ENCODE measurements around the gene CADPS2. TPM values are rescaled to one million over a fixed set of nuclear protein-coding genes. Genes with fewer than 3 reads are reported as not detected.

CADPS2 gene
- polyA plus RNA-seq, 1 experiment = 0.38 TPM

DNA sequence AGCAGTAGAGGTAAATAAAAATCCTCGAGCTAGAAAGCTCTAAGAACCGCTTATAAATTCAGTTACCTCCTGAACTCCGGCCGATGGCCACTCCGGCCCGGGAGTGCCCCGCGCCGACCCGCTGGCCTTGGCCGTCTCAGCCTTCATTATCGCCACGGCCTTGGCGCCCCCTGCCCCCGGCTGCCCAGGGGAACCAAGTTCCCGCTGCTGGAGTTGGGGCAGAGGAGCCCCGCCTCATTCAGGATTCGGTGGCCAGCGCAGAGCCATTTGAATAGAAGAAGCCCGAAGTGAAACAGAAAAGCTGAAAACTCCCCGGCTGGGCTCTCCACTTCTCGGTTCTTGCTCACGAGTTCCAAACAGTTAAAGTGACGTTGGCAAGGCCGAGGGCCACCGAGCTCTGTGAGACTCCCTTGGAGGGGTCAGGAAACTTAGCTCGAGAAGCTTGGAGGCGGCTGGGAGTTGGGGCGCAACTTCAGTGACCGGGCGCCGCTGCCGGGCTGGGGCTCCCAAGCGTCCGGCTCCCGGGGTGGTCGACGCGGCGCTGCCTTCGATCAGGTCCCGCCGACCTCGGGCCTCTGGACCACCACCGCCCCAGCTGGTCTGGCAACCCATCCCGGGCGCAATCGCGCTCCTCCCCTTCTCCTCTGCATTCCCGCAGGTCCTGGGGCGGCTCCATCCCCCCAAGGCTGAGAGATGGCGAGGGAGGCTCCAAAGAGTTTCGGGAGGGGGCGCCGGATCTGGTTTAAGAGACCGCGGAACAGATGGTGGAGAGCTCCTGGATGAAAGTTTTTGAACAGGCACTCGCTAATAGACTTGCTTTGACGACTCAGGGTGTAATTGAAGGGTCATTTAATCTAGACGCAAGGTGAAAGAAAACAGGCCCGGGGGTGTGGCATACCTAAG is 575.9 kb downstream of the CADPS2 start:
- TF ChIP-seq, protein P1, sequence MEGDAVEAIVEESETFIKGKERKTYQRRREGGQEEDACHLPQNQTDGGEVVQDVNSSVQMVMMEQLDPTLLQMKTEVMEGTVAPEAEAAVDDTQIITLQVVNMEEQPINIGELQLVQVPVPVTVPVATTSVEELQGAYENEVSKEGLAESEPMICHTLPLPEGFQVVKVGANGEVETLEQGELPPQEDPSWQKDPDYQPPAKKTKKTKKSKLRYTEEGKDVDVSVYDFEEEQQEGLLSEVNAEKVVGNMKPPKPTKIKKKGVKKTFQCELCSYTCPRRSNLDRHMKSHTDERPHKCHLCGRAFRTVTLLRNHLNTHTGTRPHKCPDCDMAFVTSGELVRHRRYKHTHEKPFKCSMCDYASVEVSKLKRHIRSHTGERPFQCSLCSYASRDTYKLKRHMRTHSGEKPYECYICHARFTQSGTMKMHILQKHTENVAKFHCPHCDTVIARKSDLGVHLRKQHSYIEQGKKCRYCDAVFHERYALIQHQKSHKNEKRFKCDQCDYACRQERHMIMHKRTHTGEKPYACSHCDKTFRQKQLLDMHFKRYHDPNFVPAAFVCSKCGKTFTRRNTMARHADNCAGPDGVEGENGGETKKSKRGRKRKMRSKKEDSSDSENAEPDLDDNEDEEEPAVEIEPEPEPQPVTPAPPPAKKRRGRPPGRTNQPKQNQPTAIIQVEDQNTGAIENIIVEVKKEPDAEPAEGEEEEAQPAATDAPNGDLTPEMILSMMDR (IDR thresholded peaks at IDR 0.05; ENCODE audit: insufficient read depth, low read depth, low read length) = no peak
- no peak for DNase-seq (ENCODE audit: low read depth)
- ChIA-PET POLR2A (no interaction called here), CTCF (no interaction called here)
- Histone ChIP-seq H3K36me3 (ENCODE audit: control insufficient read depth, insufficient read depth, low read length) (no peaks in the 10 kb centered on the region), H3K4me3 (ENCODE audit: low read depth, low read length) (peak overlapping the region; percentile 24), H3K27me3 (ENCODE audit: control insufficient read depth, insufficient read depth, low read length) (peaks cover 48% of the 10 kb centered on the region)

GRCh38 chr7:122309421-122309820 is 576.8 kb downstream of the CADPS2 start:
- H3K4me3 ChIP-seq (ENCODE audit: low read depth, low read length) = no peak overlapping the region

DNA sequence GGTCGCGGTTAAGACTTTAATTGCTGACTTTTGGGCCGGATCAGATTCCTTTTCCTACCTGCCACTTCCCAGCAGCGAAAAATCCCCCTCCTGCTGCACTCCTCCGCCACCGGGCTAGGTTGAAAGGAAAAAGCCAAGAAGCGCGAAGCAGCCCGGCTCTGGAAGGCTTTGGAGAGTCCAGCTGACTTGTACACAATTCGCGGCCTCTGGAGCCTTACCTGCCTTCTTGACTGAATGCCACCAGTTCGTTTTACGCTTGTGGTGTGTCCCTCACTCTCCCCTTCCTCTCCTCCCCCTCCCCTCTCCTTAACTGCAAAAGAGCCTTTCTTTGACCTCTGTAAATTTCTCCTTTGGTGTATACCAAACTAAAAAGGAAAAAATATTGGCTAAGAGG is 579.0 kb downstream of the CADPS2 start:
- Histone ChIP-seq H3K4me3 (ENCODE audit: low read depth, low read length) (no peak overlapping the region), H3K27me3 (ENCODE audit: control insufficient read depth, insufficient read depth, low read length) (peaks cover 55% of the 10 kb centered on the region), H3K36me3 (ENCODE audit: control insufficient read depth, insufficient read depth, low read length) (no peaks in the 10 kb centered on the region)
- TF ChIP-seq, protein P1 (IDR thresholded peaks at IDR 0.05; ENCODE audit: insufficient read depth, low read depth, low read length) = no peak
- no peak for DNase-seq (ENCODE audit: low read depth)
- POLR2A ChIA-PET = no interaction called here
- CTCF ChIA-PET = no interaction called here

More at GRCh38 chr7:122309421-122309820, 576.8 kb downstream of the CADPS2 start:
- TF ChIP-seq, protein P1 (IDR thresholded peaks at IDR 0.05; ENCODE audit: insufficient read depth, low read depth, low read length) = no peak
- ChIA-PET CTCF (no interaction called here), POLR2A (no interaction called here)
- H3K36me3 ChIP-seq (ENCODE audit: control insufficient read depth, insufficient read depth, low read length) = no peaks in the 10 kb centered on the region
- no peak for DNase-seq (ENCODE audit: low read depth)
- H3K27me3 ChIP-seq (ENCODE audit: control insufficient read depth, insufficient read depth, low read length) = peaks cover 45% of the 10 kb centered on the region

DNA sequence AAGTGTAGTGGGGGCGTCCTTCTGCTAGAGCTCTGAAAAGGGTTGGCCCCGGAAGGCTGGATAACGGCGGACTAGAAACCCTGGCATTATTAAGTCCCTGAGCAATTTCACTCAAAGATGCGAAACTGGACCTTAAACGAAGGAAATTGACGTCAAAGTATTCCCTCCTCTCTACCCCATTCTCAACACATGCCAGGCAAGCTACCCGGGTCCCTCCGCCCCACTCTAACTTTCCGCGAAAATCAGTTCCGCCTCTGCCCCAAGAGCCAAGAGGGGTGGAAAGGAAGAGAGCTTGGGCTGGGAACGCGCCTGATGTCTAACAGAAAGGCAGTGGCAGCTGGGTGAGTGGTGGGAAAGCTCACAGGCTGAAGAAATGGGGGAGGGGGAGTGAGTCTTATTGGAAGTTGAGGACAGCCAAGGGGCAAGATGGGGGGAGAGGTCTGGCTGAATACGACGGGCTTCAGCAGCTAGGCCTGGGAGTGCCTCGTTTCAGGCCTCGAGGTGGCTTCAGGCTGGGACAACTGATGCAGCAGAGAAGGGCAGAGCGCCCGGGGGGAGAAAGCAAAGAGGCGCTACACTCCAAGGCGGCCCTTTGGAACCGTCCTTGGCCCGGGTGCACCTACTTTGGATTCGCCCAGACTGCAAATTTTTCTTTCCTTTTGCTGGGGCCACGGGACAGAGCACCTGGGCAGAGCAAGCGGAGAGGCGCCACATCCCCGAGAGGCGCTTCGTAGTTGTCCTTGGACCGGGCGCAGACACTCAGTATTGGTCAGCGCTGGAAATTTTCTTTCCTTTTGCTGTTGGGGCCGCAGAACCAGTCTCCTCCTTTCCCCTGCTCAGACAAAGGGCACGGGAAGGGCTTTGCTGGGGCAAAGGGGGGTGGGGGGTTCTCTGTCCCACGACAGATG is 579.7 kb downstream of the CADPS2 start:
- DNase-seq (ENCODE audit: low read depth) = no peak
- no peaks in the 10 kb centered on the region for H3K36me3 ChIP-seq (ENCODE audit: control insufficient read depth, insufficient read depth, low read length)
- POLR2A ChIA-PET = no interaction called here
- TF ChIP-seq, protein P1 (IDR thresholded peaks at IDR 0.05; ENCODE audit: insufficient read depth, low read depth, low read length) = no peak
- no peak overlapping the region for H3K4me3 ChIP-seq (ENCODE audit: low read depth, low read length)
- peaks cover 59% of the 10 kb centered on the region for H3K27me3 ChIP-seq (ENCODE audit: control insufficient read depth, insufficient read depth, low read length)
- CTCF ChIA-PET = no interaction called here
